ENCODE measurements around the gene PDYN. TPM values are rescaled to one million over a fixed set of nuclear protein-coding genes. Genes with fewer than 3 reads are reported as not detected.

Gene PDYN
- total and polyA plus RNA-seq, 10 of the 15 experiments (the other 5 are each of a cell fraction or from before 2014, with no cell fraction given) = not detected

- TF ChIP-seq, protein P1, sequence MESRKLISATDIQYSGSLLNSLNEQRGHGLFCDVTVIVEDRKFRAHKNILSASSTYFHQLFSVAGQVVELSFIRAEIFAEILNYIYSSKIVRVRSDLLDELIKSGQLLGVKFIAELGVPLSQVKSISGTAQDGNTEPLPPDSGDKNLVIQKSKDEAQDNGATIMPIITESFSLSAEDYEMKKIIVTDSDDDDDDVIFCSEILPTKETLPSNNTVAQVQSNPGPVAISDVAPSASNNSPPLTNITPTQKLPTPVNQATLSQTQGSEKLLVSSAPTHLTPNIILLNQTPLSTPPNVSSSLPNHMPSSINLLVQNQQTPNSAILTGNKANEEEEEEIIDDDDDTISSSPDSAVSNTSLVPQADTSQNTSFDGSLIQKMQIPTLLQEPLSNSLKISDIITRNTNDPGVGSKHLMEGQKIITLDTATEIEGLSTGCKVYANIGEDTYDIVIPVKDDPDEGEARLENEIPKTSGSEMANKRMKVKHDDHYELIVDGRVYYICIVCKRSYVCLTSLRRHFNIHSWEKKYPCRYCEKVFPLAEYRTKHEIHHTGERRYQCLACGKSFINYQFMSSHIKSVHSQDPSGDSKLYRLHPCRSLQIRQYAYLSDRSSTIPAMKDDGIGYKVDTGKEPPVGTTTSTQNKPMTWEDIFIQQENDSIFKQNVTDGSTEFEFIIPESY (IDR thresholded peaks at IDR 0.05) = no peak
- TF ChIP-seq BACH1 (IDR thresholded peaks at IDR 0.05; ENCODE audit: borderline replicate concordance) (no peak), CREB1 (IDR thresholded peaks at IDR 0.05; ENCODE audit: low read depth) (no peak), E2F4 (IDR thresholded peaks at IDR 0.05; ENCODE audit: low read depth, low read length) (no peak), NR2F1 (conservative IDR thresholded peaks at IDR 0.05) (no peak)
- TF ChIP-seq, protein P2, sequence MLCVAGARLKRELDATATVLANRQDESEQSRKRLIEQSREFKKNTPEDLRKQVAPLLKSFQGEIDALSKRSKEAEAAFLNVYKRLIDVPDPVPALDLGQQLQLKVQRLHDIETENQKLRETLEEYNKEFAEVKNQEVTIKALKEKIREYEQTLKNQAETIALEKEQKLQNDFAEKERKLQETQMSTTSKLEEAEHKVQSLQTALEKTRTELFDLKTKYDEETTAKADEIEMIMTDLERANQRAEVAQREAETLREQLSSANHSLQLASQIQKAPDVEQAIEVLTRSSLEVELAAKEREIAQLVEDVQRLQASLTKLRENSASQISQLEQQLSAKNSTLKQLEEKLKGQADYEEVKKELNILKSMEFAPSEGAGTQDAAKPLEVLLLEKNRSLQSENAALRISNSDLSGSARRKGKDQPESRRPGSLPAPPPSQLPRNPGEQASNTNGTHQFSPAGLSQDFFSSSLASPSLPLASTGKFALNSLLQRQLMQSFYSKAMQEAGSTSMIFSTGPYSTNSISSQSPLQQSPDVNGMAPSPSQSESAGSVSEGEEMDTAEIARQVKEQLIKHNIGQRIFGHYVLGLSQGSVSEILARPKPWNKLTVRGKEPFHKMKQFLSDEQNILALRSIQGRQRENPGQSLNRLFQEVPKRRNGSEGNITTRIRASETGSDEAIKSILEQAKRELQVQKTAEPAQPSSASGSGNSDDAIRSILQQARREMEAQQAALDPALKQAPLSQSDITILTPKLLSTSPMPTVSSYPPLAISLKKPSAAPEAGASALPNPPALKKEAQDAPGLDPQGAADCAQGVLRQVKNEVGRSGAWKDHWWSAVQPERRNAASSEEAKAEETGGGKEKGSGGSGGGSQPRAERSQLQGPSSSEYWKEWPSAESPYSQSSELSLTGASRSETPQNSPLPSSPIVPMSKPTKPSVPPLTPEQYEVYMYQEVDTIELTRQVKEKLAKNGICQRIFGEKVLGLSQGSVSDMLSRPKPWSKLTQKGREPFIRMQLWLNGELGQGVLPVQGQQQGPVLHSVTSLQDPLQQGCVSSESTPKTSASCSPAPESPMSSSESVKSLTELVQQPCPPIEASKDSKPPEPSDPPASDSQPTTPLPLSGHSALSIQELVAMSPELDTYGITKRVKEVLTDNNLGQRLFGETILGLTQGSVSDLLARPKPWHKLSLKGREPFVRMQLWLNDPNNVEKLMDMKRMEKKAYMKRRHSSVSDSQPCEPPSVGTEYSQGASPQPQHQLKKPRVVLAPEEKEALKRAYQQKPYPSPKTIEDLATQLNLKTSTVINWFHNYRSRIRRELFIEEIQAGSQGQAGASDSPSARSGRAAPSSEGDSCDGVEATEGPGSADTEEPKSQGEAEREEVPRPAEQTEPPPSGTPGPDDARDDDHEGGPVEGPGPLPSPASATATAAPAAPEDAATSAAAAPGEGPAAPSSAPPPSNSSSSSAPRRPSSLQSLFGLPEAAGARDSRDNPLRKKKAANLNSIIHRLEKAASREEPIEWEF (IDR thresholded peaks at IDR 0.05; ENCODE audit: insufficient replicate concordance, low read depth, low read length) = no peak
Measured at GRCh38 chr20:1943275-1944002, 50.4 kb downstream of the PDYN start (continued).

Data from GM12878 (cell line).